Gastroesophageal sphincter (tissue), 4 donors: ENCODE measurements around the gene BRMS1. TPM values are rescaled to one million over a fixed set of nuclear protein-coding genes. Genes with fewer than 3 reads are reported as not detected.

Experiments used
- ATAC-seq: fragments of 150-250 bp; one replicate; pipeline ENCODE4 v1.9.1; 2016; ENCODE audit warnings: mild to moderate bottlenecking, moderate library complexity
- H3K27ac ChIP-seq, 4 donors: fragments of 200-600 bp; sonication (generic) in 3 of 4; 1 replicate in 3 of 4; 2 replicates in 1 of 4; pipeline ENCODE4 v1.5.1; 2016 to 2019
- H3K27me3 ChIP-seq: fragments of 200-600 bp; sonication (generic); one replicate; pipeline ENCODE4 v1.5.1; 2019
- H3K36me3 ChIP-seq, 2 donors: fragments of 200-600 bp; sonication (generic); one replicate each; pipeline ENCODE4 v1.5.1; 2019; ENCODE audit warnings: control low read depth in 1 of 2
- H3K4me1 ChIP-seq, 3 donors: fragments of 200-600 bp; sonication (generic); 1 replicate in 2 of 3; 2 replicates in 1 of 3; pipeline ENCODE4 v1.5.1; 2016 to 2019; ENCODE audit warnings: control low read depth in 2 of 3
- H3K4me3 ChIP-seq, 2 donors: fragments of 200-600 bp; sonication (generic); one replicate each; pipeline ENCODE4 v1.5.1; 2019; ENCODE audit warnings: mild to moderate bottlenecking in 1 of 2, moderate library complexity in 1 of 2
- H3K9me3 ChIP-seq, 3 donors: fragments of 200-600 bp; sonication (generic); one replicate each; pipeline ENCODE4 v1.5.1; 2017 to 2019; ENCODE audit warnings: control low read depth in 2 of 3
- EP300 ChIP-seq: sonication (generic); formaldehyde crosslinking; IDR thresholded peaks from one replicate; pipeline ENCODE4 v1.6.1; 2017; ENCODE audit warnings: antibody characterized with exemption, mild to moderate bottlenecking
- POLR2A ChIP-seq, 2 donors: fragments of 450-650 bp; IDR thresholded peaks; one replicate each; pipeline ENCODE4 v1.6.1; 2017; ENCODE audit warnings: antibody characterized with exemption in 2 of 2, mild to moderate bottlenecking in 2 of 2, moderate library complexity in 1 of 2
- POLR2AphosphoS5 ChIP-seq: sonication (generic); formaldehyde crosslinking; IDR thresholded peaks from one replicate; pipeline ENCODE4 v1.6.1; 2017; ENCODE audit warnings: antibody characterized with exemption
- WGBS, 2 donors: methylation state at CpG; one replicate each; pipeline ENCODE4 v1.1.5; 2018; ENCODE audit warnings: low coverage in 1 of 2; 5-methylcytosine and 5-hydroxymethylcytosine counted together
- total RNA-seq, 4 donors: library from RNA; depleted of rRNA; stranded (reverse); fragments of >200 nt; gene quantifications; one replicate each; pipeline ENCODE4 v1.1.0, GENCODE V29; 2016
- TF ChIP-seq, protein P1 (sequence below), 4 experiments: fragments of 200-600 bp in 2 of 4; fragments of 450-650 bp in 2 of 4; sonication (generic) in 1 of 4; IDR thresholded peaks; one replicate each; pipeline ENCODE4 v1.5.1; 2017 to 2019; ENCODE audit warnings: antibody characterized with exemption in 4 of 4, mild to moderate bottlenecking in 2 of 4, moderate library complexity in 2 of 4

BRMS1 gene
- total RNA-seq, 4 donors from 2014 or later = 26.6 to 44.2 (median 35.5) TPM

DNA sequence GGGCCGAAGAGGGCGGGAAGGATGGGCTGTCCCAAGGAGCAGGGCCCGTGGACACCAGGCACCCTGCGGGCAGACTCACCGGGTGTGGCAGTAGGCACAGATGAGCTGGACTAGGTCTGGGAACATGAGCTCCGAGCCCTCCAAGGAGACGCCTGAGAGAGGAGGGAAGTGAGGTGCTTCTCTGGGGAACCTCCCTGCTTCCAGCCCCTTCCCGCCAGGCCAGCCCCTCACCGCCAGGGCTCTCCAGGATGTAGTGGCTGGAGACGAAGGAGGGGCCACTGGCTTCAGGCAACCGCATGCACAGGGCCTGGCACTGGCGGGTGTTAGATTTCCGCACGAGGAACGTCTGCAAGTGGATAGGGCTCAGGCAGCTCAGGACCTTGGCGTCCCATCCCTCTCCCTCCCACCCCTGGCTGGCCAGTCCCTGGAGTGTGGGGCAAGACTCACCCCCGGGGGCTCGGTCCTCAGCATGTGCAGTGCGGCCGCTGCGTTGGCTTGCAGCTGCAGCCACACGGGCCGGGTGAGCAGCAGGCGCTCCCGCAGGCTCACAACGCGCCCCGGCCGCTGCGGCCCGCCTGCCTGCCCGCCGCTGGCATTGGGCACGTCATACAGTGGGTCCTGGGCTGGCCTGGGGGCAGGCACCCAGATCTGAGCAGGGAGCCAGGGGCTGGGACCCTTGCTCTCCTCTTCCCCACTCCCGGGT, 9.2 kb downstream of the BRMS1 start:
- ATAC-seq = peak; percentile 14
- Histone ChIP-seq H3K9me3 (no peaks in the 10 kb centered on the region), H3K27ac (peak overlapping the region in 3 of 4 donors; percentile 55 to 73 (median 72)), H3K27me3 (no peaks in the 10 kb centered on the region), H3K4me3 (peak overlapping the region; percentile 33 to 60), H3K4me1 (peaks cover 0 to 32% (median 22%) of the 10 kb centered on the region in 3 donors), H3K36me3 (peaks cover 0 to 72% of the 10 kb centered on the region in 2 donors)
- WGBS, 2 donors = 11% methylated on average over 3 of the region's 35 CpGs; no CpG with 5 or more reads in 1 of the 2 donors
- TF ChIP-seq EP300 (no peak), POLR2AphosphoS5 (no peak), POLR2A (IDR thresholded peaks at IDR 0.05) (no peak)
- TF ChIP-seq, protein P1, sequence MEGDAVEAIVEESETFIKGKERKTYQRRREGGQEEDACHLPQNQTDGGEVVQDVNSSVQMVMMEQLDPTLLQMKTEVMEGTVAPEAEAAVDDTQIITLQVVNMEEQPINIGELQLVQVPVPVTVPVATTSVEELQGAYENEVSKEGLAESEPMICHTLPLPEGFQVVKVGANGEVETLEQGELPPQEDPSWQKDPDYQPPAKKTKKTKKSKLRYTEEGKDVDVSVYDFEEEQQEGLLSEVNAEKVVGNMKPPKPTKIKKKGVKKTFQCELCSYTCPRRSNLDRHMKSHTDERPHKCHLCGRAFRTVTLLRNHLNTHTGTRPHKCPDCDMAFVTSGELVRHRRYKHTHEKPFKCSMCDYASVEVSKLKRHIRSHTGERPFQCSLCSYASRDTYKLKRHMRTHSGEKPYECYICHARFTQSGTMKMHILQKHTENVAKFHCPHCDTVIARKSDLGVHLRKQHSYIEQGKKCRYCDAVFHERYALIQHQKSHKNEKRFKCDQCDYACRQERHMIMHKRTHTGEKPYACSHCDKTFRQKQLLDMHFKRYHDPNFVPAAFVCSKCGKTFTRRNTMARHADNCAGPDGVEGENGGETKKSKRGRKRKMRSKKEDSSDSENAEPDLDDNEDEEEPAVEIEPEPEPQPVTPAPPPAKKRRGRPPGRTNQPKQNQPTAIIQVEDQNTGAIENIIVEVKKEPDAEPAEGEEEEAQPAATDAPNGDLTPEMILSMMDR (IDR thresholded peaks at IDR 0.05) = no peak

DNA sequence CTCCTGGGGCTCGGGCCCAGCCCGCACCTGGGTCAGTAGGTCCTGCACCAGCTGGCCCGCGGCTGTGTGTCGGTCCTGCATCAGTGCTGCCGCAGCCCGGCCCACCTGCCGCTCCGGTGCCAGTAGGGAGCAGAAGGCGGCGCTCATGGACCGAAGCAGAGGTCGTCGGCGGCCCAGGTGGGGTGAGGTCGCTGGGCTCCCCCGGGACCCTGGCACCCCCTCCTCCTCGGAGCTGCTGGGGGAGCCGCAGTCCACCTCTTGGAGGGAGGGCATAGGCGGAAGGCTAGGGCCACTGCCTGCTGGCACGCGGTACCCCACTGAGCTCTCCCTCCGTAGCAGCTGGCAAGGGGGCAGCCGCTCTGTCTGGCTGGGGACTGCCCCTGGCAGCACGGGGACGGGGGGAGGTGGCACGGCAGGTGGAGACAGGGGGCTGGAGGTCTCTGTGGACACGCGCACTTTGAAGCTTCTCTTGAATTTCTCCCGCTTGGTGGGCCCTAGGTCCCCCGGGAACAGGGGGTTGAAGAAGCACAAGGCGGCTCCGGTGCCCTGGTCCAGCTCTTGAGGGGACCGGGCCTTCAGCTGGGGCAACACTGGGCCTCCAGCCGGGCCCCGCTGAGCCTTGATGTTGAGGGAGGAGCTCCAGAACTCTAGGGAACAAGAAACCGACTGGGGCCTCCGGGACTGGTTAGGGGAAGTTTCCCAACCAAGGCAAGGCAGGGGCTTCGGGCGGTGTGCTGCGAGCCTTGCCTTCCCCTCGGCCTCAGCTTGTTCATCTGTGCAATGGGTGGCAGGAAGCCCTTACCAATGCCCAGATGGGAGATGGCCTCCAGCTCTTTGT, 10.1 kb downstream of the BRMS1 start:
- no peak for ATAC-seq
- Histone ChIP-seq H3K4me3 (peak overlapping the region in 1 of 2 donors; percentile 60), H3K27ac (peak overlapping the region in 1 of 4 donors; percentile 73), H3K9me3 (no peaks in the 10 kb centered on the region), H3K36me3 (peaks cover 0 to 64% of the 10 kb centered on the region in 2 donors), H3K27me3 (no peaks in the 10 kb centered on the region), H3K4me1 (peaks cover 0 to 32% (median 22%) of the 10 kb centered on the region in 3 donors)
- TF ChIP-seq POLR2A (IDR thresholded peaks at IDR 0.05) = no peak
- TF ChIP-seq, protein P1 (IDR thresholded peaks at IDR 0.05) = no peak
- WGBS, 2 donors = no CpG with 5 or more reads among the region's 42 CpGs

- no peak for ATAC-seq
- H3K9me3 ChIP-seq = no peaks in the 10 kb centered on the region
- H3K36me3 ChIP-seq = peaks cover 0 to 56% of the 10 kb centered on the region in 2 donors
- no peaks in the 10 kb centered on the region for H3K27me3 ChIP-seq
- TF ChIP-seq POLR2AphosphoS5 = no peak
- no peak for TF ChIP-seq POLR2A (IDR thresholded peaks at IDR 0.05)
- H3K27ac ChIP-seq = no peak overlapping the region
- no peak overlapping the region for H3K4me3 ChIP-seq
- WGBS, 2 donors = 80 to 81% methylated on average over 2 to 9 of the region's 29 CpGs
- H3K4me1 ChIP-seq = peaks cover 0 to 32% (median 23%) of the 10 kb centered on the region in 3 donors
Measured at GRCh38 chr11:66333896-66334604, 10.9 kb downstream of the BRMS1 start.

GRCh38 chr11:66333220-66333877, 11.6 kb downstream of the BRMS1 start:
- H3K36me3 ChIP-seq = peaks cover 0 to 49% of the 10 kb centered on the region in 2 donors
- no peaks in the 10 kb centered on the region for H3K27me3 ChIP-seq
- TF ChIP-seq POLR2AphosphoS5 (no peak), EP300 (no peak), POLR2A (IDR thresholded peaks at IDR 0.05) (no peak)
- TF ChIP-seq, protein P1 (IDR thresholded peaks at IDR 0.05) = no peak
- peaks cover 0 to 38% (median 29%) of the 10 kb centered on the region in 3 donors for H3K4me1 ChIP-seq
- H3K27ac ChIP-seq = no peak overlapping the region
- H3K4me3 ChIP-seq = no peak overlapping the region
- no peaks in the 10 kb centered on the region for H3K9me3 ChIP-seq
- ATAC-seq = no peak
- WGBS, 2 donors = 86 to 100% methylated on average over 1 of the region's 19 CpGs
